Heart left ventricle (tissue), 16 donors: ENCODE results near the gene MRPL33. TPM values are rescaled to one million over a fixed set of nuclear protein-coding genes. Genes with fewer than 3 reads are reported as not detected.

ENCODE experiments used
- ATAC-seq, 4 donors: fragments of 200-7000 bp; cut with Tn5 transposase; one replicate each; pipeline ENCODE4 v1.9.1; 2020 to 2022; ENCODE audit warnings: moderate library complexity in 4 of 4, mild to moderate bottlenecking in 3 of 4, moderate number of reproducible peaks in 1 of 4
- DNase-seq, 5 donors: peaks; one replicate each; pipeline ENCODE4 v3.0.0-alpha.2; 2020
- H3K27ac ChIP-seq, 12 donors: fragments of 200-600 bp; sonication (generic) in 4 of 12; one replicate each; pipeline versions ENCODE4 v1.5.0 to v1.8.0; 2016 to 2022; ENCODE audit warnings: mild to moderate bottlenecking in 2 of 12
- H3K27me3 ChIP-seq, 9 donors: fragments of 200-600 bp; sonication (generic) in 2 of 9; one replicate each; pipeline versions ENCODE4 v1.5.1 to v1.8.0; 2016 to 2022; ENCODE audit warnings: mild to moderate bottlenecking in 3 of 9
- H3K36me3 ChIP-seq, 9 donors: fragments of 200-600 bp; sonication (generic) in 2 of 9; one replicate each; pipeline versions ENCODE4 v1.5.0 to v1.8.0; 2018 to 2022; ENCODE audit warnings: mild to moderate bottlenecking in 2 of 9
- H3K4me1 ChIP-seq, 12 donors: fragments of 200-600 bp; sonication (generic) in 4 of 12; one replicate each; pipeline versions ENCODE4 v1.5.0 to v1.8.0; 2016 to 2022; ENCODE audit warnings: mild to moderate bottlenecking in 3 of 12
- H3K4me3 ChIP-seq, 12 donors: fragments of 200-600 bp; sonication (generic) in 4 of 12; one replicate each; pipeline versions ENCODE4 v1.5.0 to v1.8.0; 2017 to 2022; ENCODE audit warnings: mild to moderate bottlenecking in 9 of 12, moderate library complexity in 4 of 12
- H3K9me3 ChIP-seq, 12 donors: fragments of 200-600 bp; sonication (generic) in 4 of 12; one replicate each; pipeline versions ENCODE4 v1.5.0 to v1.8.0; 2016 to 2022; ENCODE audit warnings: mild to moderate bottlenecking in 1 of 12
- POLR2A ChIP-seq, 2 donors: fragments of 450-650 bp; IDR thresholded peaks; one replicate each; pipeline ENCODE4 v1.6.1; 2017; ENCODE audit warnings: antibody characterized with exemption in 2 of 2, mild to moderate bottlenecking in 2 of 2, moderate library complexity in 2 of 2
- WGBS, 4 donors: extraction: QIAGEN DNeasy Blood & Tissue Kit in 2 of 4; methylation state at CpG; one replicate each; pipeline versions ENCODE4 v1.1.5 to v1.1.7; 2013 to 2018; 5-methylcytosine and 5-hydroxymethylcytosine counted together
- intact Hi-C, 10 donors: fragments of 100-400 bp; cut with DNase I; formaldehyde crosslinking; loops; one replicate each; pipeline versions ENCODE4 v1.11.1 to v1.14.2; 2022
- polyA plus RNA-seq, 2 donors: library from polyadenylated mRNA; stranded (reverse); fragments of 200-250 nt; gene quantifications; one replicate each; pipeline ENCODE4 v1.2.3, GENCODE V29; 2013
- total RNA-seq, 9 donors: library from RNA; depleted of rRNA in 2 of 9; stranded (reverse); fragments of >200 nt in 2 of 9; fragmentation: NEBNext Ultra II Directional in 3 of 9; extraction: Animal tissue kit (Norgen Biotek cat#: 25700) in 3 of 9; gene quantifications; one replicate each; pipeline versions ENCODE4 v1.1.0 to v1.2.4, GENCODE V29; 2016 to 2023
- TF ChIP-seq, protein P1 (sequence below), 12 donors: fragments of 200-600 bp; sonication (generic) in 4 of 12; IDR thresholded peaks; one replicate each; pipeline versions ENCODE4 v1.5.0 to v1.8.0; 2018 to 2022; ENCODE audit warnings: antibody characterized with exemption in 12 of 12, mild to moderate bottlenecking in 5 of 12
- donor health status: ischemic (EF 13 %, LVEDD 7.1; RV severe dilation, severe dysfunction).
- donor health status: healthy with polysubstance abuse.
- donor health status: DM: no; HTN: yes; CAD: no.
- donor health status: DM: no; HTN: no; CAD: no.
- donor health status: ischemic (EF 25% LVEDD 6.9; RV normal size, moderate dysfunction).
- donor health status: ischemic (EF 25% LVEDD 5.7; RV mildly dilated, moderate dysfunction).
- donor health status: healthy.
- donor health status: DM: yes; HTN: yes; CAD: no.
- donor health status: ischemic (EF 35%, LVEDD 5.7; RV mildly dilated, moderate dysfunction).
- donor health status: nonischemic (EF 11% LVEDD 7.7; RV severe dilation, severe dysfunction).
- donor health status: DM: yes; HTN: yes; CAD: no.
- donor health status: PGD.
- donor health status: ischemic (EF 29% LVEDD 5.4; RV normal size, mild dysfunction).
- donor health status: nonischemic (EF 23%, LVEDD 6.1; RV moderate dilation, normal function).

Gene MRPL33
- total and polyA plus RNA-seq, 11 donors, result 163 to 901 (median 305) TPM

DNA sequence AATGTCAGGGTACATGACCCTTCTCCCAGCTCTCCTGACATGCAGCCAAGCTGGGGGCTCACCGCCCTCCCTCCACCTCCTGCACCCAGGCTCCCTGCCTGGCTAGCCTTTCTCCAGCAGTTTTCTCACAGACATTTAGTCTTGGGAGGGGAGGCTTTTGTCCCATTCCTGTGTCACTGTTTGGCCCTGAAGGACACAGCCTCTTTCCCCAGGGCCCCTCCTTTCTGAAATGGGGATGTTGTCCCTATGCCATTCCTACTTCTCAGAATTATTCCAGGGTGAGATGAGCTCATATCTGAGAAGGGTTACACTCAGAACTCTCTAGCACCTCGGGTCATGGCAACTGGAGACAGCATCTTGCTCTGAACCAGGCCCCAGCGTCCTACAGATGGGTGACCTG, 47.3 kb upstream of the MRPL33 start:
- Histone ChIP-seq H3K9me3 (no peaks in the 10 kb centered on the region), H3K4me1 (peaks cover 0 to 66% (median 42%) of the 10 kb centered on the region in 12 donors), H3K4me3 (no peak overlapping the region), H3K36me3 (no peaks in the 10 kb centered on the region), H3K27ac (peak overlapping the region; percentile 6 to 94 (median 73)), H3K27me3 (no peaks in the 10 kb centered on the region)
- ATAC-seq (peak in 2 of 4 donors; percentile 16 to 19), DNase-seq (no peak)
- intact Hi-C loops, result loop anchor here (5.0 to 10.0 kb wide), 8 partner anchors 48 to 673 kb away; partner anchors contain the start of genes FOSL2 (in 5 of the 10), MRPL33 (in 3 of the 10), BABAM2 (in 1 of the 10) and RBKS (in 1 of the 10)
- no peak for TF ChIP-seq POLR2A (IDR thresholded peaks at IDR 0.05)
- TF ChIP-seq, protein P1, sequence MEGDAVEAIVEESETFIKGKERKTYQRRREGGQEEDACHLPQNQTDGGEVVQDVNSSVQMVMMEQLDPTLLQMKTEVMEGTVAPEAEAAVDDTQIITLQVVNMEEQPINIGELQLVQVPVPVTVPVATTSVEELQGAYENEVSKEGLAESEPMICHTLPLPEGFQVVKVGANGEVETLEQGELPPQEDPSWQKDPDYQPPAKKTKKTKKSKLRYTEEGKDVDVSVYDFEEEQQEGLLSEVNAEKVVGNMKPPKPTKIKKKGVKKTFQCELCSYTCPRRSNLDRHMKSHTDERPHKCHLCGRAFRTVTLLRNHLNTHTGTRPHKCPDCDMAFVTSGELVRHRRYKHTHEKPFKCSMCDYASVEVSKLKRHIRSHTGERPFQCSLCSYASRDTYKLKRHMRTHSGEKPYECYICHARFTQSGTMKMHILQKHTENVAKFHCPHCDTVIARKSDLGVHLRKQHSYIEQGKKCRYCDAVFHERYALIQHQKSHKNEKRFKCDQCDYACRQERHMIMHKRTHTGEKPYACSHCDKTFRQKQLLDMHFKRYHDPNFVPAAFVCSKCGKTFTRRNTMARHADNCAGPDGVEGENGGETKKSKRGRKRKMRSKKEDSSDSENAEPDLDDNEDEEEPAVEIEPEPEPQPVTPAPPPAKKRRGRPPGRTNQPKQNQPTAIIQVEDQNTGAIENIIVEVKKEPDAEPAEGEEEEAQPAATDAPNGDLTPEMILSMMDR (IDR thresholded peaks at IDR 0.05), result no peak
- WGBS, 4 donors, result 70 to 76% (median 74%) methylated on average over 3 of the region's 3 CpGs

DNA sequence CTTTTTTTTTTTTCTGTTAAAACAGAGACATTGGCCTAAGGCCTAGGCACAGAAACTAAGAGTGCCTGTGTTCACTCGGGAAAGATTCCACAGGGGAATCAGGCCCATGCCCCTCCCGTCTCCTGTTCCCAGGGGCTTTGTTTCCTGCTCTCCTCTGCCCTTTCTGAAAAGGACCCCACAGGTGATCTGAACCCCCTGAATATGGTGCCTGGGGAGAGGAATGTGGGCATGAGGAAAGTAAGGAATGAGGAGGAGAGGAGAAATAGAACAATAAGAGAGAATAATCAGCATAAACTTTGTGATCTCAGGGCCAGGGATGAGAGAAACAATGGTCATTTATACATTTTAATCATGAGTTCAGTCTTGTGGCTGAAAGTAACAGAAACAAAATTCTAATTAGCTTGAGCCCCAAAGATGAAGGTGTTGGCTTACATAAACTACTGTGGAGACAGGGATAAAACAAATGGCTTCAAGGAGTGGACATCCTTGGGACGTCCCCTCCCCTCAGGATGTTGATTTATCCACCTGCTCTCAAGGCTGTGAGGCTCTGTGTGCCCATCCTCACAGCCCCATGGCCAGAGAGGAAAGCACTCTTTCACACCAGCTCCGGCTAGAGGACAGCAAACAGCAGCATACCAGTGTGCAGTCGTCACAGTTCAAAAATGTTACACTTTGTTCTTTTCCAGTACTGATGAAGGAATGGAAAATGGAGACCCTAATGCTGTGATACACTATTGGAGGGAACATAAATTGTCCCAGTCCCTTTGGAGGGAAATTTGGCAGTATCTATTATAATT, 46.4 kb upstream of the MRPL33 start:
- peak overlapping the region; percentile 13 to 94 (median 73) for H3K27ac ChIP-seq
- no peak for DNase-seq
- H3K4me3 ChIP-seq, result no peak overlapping the region
- ATAC-seq, result peak; percentile 31 to 50 (median 38)
- TF ChIP-seq, protein P1 (IDR thresholded peaks at IDR 0.05), result no peak
- no peak for TF ChIP-seq POLR2A (IDR thresholded peaks at IDR 0.05)
- no peaks in the 10 kb centered on the region for H3K36me3 ChIP-seq
- H3K4me1 ChIP-seq, result peaks cover 6 to 67% (median 49%) of the 10 kb centered on the region in 12 donors
- WGBS, 4 donors, result 47 to 65% (median 50%) methylated on average over 5 of the region's 5 CpGs
- no peaks in the 10 kb centered on the region for H3K27me3 ChIP-seq
- H3K9me3 ChIP-seq, result no peaks in the 10 kb centered on the region
- intact Hi-C loops, result loop anchor here (5.0 to 10.0 kb wide), 8 partner anchors 47 to 672 kb away; partner anchors contain the start of genes FOSL2 (in 5 of the 10), MRPL33 (in 4 of the 10), BABAM2 (in 1 of the 10) and RBKS (in 1 of the 10)

DNA sequence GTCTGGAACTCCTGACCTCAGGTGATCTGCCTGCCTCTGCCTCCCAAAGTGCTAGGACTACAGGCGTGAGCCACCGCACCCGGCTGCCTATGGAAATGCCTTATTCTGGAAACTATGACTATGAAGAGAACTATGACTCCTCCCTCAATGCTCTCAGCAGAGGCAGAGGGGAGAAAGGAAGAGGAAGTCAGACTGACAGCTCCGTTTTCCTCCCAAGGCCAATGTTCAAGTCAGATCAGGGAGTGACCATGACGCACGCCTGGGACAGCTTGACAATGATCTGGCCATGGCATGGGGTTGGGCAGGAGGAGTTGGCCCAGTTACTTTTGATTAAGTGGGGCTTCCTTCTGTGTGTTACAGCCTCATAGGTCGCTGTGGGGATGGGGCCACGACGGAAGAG, 44.3 kb upstream of the MRPL33 start:
- TF ChIP-seq POLR2A (IDR thresholded peaks at IDR 0.05), result no peak
- TF ChIP-seq, protein P1 (IDR thresholded peaks at IDR 0.05), result no peak
- no peak for DNase-seq
- intact Hi-C loops, result loop anchor here in 7 of 10 donors (5.0 to 10.0 kb wide), 4 partner anchors 45 to 668 kb away; partner anchors contain the start of genes FOSL2 (in 4 of the 7), MRPL33 (in 3 of the 7), BABAM2 (in 1 of the 7) and RBKS (in 1 of the 7)
- no peaks in the 10 kb centered on the region for H3K27me3 ChIP-seq
- no peaks in the 10 kb centered on the region for H3K36me3 ChIP-seq
- no peak overlapping the region for H3K4me3 ChIP-seq
- 63 to 88% (median 72%) methylated on average over 9 of the region's 9 CpGs for WGBS, 4 donors
- ATAC-seq, result peak in 1 of 4 donors; percentile 52
- peak overlapping the region in 3 of 12 donors; percentile 13 to 76 (median 65) for H3K27ac ChIP-seq
- peaks cover 7 to 67% (median 56%) of the 10 kb centered on the region in 12 donors for H3K4me1 ChIP-seq
- no peaks in the 10 kb centered on the region for H3K9me3 ChIP-seq
